Measurements from ENCODE around the gene ZNF32.

The ZNF32 gene

DNA sequence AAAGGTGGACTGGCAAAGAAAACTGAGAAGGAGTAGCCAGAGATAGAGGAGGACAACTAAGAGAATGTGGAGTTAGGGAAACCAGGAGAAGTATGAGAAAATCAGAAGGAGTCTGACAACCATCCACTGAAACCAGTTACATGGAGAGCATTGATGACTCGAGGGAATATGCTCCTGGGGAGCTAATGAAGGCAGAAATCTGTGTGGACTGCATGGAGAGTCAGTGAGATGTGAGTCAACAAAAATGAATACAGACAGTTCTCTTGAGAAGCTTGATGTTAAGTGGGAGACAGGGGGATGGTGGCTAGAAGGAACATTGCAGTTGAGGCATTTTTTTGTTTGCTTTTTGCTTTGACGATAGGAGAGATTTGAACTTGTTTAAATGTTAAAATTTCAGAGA, 34.3 kb upstream of the ZNF32 start:
- Histone ChIP-seq H3K79me2 (ENCODE audit: insufficient read depth, low read length) (no peaks in the 10 kb centered on the region), H3K4me1 (ENCODE audit: insufficient read depth, low read length, severe bottlenecking) (no peaks in the 10 kb centered on the region), H2AFZ (ENCODE audit: low read length) (no peak overlapping the region), H3K9me3 (ENCODE audit: low read length) (no peaks in the 10 kb centered on the region), H3K9ac (ENCODE audit: low read length) (no peak overlapping the region), H3K27ac (ENCODE audit: low read depth, low read length, poor library complexity, severe bottlenecking) (no peak overlapping the region), H4K20me1 (ENCODE audit: insufficient read depth, low read length) (no peaks in the 10 kb centered on the region), H3K36me3 (ENCODE audit: insufficient read depth, low read length) (no peaks in the 10 kb centered on the region), H3K4me3 (ENCODE audit: low read depth, low read length, poor library complexity, severe bottlenecking) (no peak overlapping the region), H3K27me3 (ENCODE audit: insufficient read depth, low read length) (no peaks in the 10 kb centered on the region; the same call in 1 of the 2 replicates), H3F3A (ENCODE audit: insufficient read depth, low read length) (no peaks in the 10 kb centered on the region), H3K9me2 (ENCODE audit: low read depth, low read length) (no peaks in the 10 kb centered on the region), H3K4me2 (ENCODE audit: low read length) (no peak overlapping the region)
- TF ChIP-seq, protein P1, sequence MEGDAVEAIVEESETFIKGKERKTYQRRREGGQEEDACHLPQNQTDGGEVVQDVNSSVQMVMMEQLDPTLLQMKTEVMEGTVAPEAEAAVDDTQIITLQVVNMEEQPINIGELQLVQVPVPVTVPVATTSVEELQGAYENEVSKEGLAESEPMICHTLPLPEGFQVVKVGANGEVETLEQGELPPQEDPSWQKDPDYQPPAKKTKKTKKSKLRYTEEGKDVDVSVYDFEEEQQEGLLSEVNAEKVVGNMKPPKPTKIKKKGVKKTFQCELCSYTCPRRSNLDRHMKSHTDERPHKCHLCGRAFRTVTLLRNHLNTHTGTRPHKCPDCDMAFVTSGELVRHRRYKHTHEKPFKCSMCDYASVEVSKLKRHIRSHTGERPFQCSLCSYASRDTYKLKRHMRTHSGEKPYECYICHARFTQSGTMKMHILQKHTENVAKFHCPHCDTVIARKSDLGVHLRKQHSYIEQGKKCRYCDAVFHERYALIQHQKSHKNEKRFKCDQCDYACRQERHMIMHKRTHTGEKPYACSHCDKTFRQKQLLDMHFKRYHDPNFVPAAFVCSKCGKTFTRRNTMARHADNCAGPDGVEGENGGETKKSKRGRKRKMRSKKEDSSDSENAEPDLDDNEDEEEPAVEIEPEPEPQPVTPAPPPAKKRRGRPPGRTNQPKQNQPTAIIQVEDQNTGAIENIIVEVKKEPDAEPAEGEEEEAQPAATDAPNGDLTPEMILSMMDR (IDR thresholded peaks at IDR 0.05; ENCODE audit: low read length), result no peak
- no peak for TF ChIP-seq EZH2 (IDR thresholded peaks at IDR 0.05; ENCODE audit: borderline replicate concordance, low read length)

DNA sequence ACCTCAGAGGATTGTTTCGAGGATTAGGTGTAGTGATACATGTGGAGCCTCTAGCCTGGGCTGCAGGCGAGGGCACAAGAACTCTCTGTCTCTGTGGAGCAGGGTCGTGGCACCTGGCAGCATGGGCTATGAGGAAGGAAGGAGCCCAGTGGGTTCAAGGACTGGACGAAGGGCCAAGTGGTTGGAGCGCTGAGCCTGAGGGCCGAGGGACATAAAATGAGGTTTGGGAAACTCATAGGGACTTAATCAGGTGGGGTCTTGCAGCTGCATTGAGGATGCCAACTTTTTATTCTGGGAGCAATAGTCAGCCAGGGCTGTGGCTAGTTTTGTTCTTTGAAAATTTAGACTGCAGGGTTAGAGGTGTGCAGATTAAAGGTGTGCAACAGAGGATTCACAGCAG, 33.0 kb upstream of the ZNF32 start:
- no peak overlapping the region for H3K27ac ChIP-seq (ENCODE audit: low read depth, low read length, poor library complexity, severe bottlenecking)
- H3K27me3 ChIP-seq (ENCODE audit: insufficient read depth, low read length), result peaks cover under 1% of the 10 kb centered on the region
- no peak overlapping the region for H2AFZ ChIP-seq (ENCODE audit: low read length)
- no peaks in the 10 kb centered on the region for H3F3A ChIP-seq (ENCODE audit: insufficient read depth, low read length)
- H3K9me2 ChIP-seq (ENCODE audit: low read depth, low read length), result no peaks in the 10 kb centered on the region
- H3K4me1 ChIP-seq (ENCODE audit: insufficient read depth, low read length, severe bottlenecking), result no peaks in the 10 kb centered on the region
- H3K79me2 ChIP-seq (ENCODE audit: insufficient read depth, low read length), result no peaks in the 10 kb centered on the region
- no peaks in the 10 kb centered on the region for H4K20me1 ChIP-seq (ENCODE audit: insufficient read depth, low read length)
- no peaks in the 10 kb centered on the region for H3K36me3 ChIP-seq (ENCODE audit: insufficient read depth, low read length)
- H3K9ac ChIP-seq (ENCODE audit: low read length), result no peak overlapping the region
- no peak overlapping the region for H3K4me2 ChIP-seq (ENCODE audit: low read length)
- no peaks in the 10 kb centered on the region for H3K9me3 ChIP-seq (ENCODE audit: low read length)
- TF ChIP-seq, protein P1 (IDR thresholded peaks at IDR 0.05; ENCODE audit: low read length), result no peak
- no peak overlapping the region for H3K4me3 ChIP-seq (ENCODE audit: low read depth, low read length, poor library complexity, severe bottlenecking)

DNA sequence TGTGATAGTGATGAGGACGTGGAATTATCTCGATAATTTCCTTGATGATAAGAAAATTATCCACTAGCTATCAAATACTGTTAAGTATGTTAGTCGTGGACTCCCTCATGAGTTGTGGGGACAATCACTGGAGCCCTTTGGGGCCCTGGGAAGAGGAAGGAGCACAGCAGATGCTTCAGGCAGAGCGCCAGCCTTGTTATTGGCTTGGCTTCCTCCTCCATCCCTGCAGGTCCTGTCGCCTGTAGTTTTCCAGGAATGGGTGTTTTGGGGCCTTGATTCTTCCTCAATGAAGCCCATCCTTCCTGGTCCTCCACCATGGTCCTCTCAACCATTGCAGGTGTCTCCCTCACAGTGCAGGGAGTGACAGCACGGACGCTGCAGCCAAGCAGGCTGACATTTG, 32.5 kb upstream of the ZNF32 start:
- H4K20me1 ChIP-seq (ENCODE audit: insufficient read depth, low read length), result no peaks in the 10 kb centered on the region
- no peak overlapping the region for H3K4me3 ChIP-seq (ENCODE audit: low read depth, low read length, poor library complexity, severe bottlenecking)
- H3F3A ChIP-seq (ENCODE audit: insufficient read depth, low read length), result no peaks in the 10 kb centered on the region
- no peaks in the 10 kb centered on the region for H3K79me2 ChIP-seq (ENCODE audit: insufficient read depth, low read length)
- H3K4me2 ChIP-seq (ENCODE audit: low read length), result no peak overlapping the region
- H3K4me1 ChIP-seq (ENCODE audit: insufficient read depth, low read length, severe bottlenecking), result no peaks in the 10 kb centered on the region
- H3K36me3 ChIP-seq (ENCODE audit: insufficient read depth, low read length), result no peaks in the 10 kb centered on the region
- no peak overlapping the region for H3K9ac ChIP-seq (ENCODE audit: low read length)
- TF ChIP-seq, protein P1 (IDR thresholded peaks at IDR 0.05; ENCODE audit: low read length), result no peak
- TF ChIP-seq EZH2 (IDR thresholded peaks at IDR 0.05; ENCODE audit: borderline replicate concordance, low read length), result no peak
- no peaks in the 10 kb centered on the region for H3K9me2 ChIP-seq (ENCODE audit: low read depth, low read length)
- H3K9me3 ChIP-seq (ENCODE audit: low read length), result no peaks in the 10 kb centered on the region
- H3K27ac ChIP-seq (ENCODE audit: low read depth, low read length, poor library complexity, severe bottlenecking), result no peak overlapping the region
- H2AFZ ChIP-seq (ENCODE audit: low read length), result no peak overlapping the region
- peaks cover 4% of the 10 kb centered on the region for H3K27me3 ChIP-seq (ENCODE audit: insufficient read depth, low read length)
